Left ventricle myocardium inferior (tissue), 1 donor: ENCODE measurements around the gene JPH3. TPM values are rescaled to one million over a fixed set of nuclear protein-coding genes. Genes with fewer than 3 reads are reported as not detected.

Experiments used
- DNase-seq: peaks from one replicate; pipeline ENCODE4 v3.0.0-alpha.2; 2020
- H3K27ac ChIP-seq: fragments of 200-600 bp; replicated peaks from 2 replicates; pipeline ENCODE4 v1.8.0; 2021
- H3K27me3 ChIP-seq: fragments of 200-600 bp; 2 replicates; pipeline ENCODE4 v1.8.0; 2021; ENCODE audit warnings: low read depth
- H3K36me3 ChIP-seq: fragments of 200-600 bp; 2 replicates; pipeline ENCODE4 v1.8.0; 2021
- H3K4me1 ChIP-seq: fragments of 200-600 bp; 2 replicates; pipeline ENCODE4 v1.8.0; 2021
- H3K4me3 ChIP-seq: fragments of 200-600 bp; 2 replicates; pipeline ENCODE4 v1.8.0; 2021; ENCODE audit warnings: mild to moderate bottlenecking, moderate library complexity
- H3K9me3 ChIP-seq: fragments of 200-600 bp; replicated peaks from 2 replicates; pipeline ENCODE4 v1.8.0; 2021
- CTCF ChIP-seq: fragments of 200-600 bp; IDR thresholded peaks from 2 replicates; pipeline ENCODE4 v1.8.0; 2021; ENCODE audit warnings: antibody characterized with exemption, mild to moderate bottlenecking, borderline replicate concordance
- intact Hi-C: fragments of 100-400 bp; cut with micrococcal nuclease; formaldehyde crosslinking; loops from one replicate; pipeline ENCODE4 v1.11.0; 2022
- total RNA-seq: library from RNA; stranded (reverse); fragmentation: NEBNext Ultra II Directional; extraction: Animal tissue kit (Norgen Biotek cat#: 25700); gene quantifications from one replicate; pipeline ENCODE4 v1.2.1, GENCODE V29; 2021
- donor health status: DM: no; HTN: yes; CAD: no; lungs with severe emphysema.

Gene JPH3
- total RNA-seq, 1 donor from 2014 or later = 0.14 TPM

DNA sequence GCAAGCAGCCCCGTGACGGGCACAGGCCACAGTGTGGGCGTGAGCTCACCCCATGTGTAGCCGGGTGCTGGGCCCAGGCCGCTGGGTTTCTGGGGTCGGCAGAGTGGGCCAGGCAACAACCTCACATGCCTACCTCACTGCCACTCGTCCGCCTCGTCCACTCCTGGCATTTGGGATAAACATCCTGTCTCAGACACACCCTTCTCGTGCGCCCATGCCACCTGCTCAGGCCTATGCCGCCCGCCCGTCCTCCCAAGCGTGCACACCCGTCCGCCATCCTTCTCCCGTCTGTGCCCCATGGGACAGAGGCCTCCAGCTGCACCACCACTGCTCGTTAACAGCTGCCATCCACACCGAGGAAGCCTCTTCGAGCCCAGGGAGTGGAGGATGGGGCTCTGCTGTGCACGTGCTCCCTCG is 99.2 kb downstream of the JPH3 start:
- no peaks in the 10 kb centered on the region for H3K9me3 ChIP-seq
- peaks cover 17% of the 10 kb centered on the region for H3K36me3 ChIP-seq
- intact Hi-C loops = no loop called here
- no peak for DNase-seq
- no peak overlapping the region for H3K4me3 ChIP-seq
- TF ChIP-seq CTCF = no peak
- H3K27me3 ChIP-seq = no peaks in the 10 kb centered on the region
- H3K27ac ChIP-seq = no peak overlapping the region
- H3K4me1 ChIP-seq = peaks cover 6% of the 10 kb centered on the region

GRCh38 chr16:87702325-87702811 is 100.1 kb downstream of the JPH3 start:
- Histone ChIP-seq H3K4me1 (peaks cover 6% of the 10 kb centered on the region), H3K9me3 (no peaks in the 10 kb centered on the region), H3K36me3 (peaks cover 20% of the 10 kb centered on the region), H3K27me3 (no peaks in the 10 kb centered on the region), H3K4me3 (no peak overlapping the region), H3K27ac (no peak overlapping the region)
- TF ChIP-seq CTCF = peak; percentile 51
- no peak for DNase-seq
- intact Hi-C loops = no loop called here

- TF ChIP-seq CTCF = no peak
- H3K27me3 ChIP-seq = no peaks in the 10 kb centered on the region
- no peak overlapping the region for H3K27ac ChIP-seq
- intact Hi-C loops = no loop called here
- no peaks in the 10 kb centered on the region for H3K9me3 ChIP-seq
- peaks cover 27% of the 10 kb centered on the region for H3K36me3 ChIP-seq
- peaks cover 6% of the 10 kb centered on the region for H3K4me1 ChIP-seq
- DNase-seq = no peak
- H3K4me3 ChIP-seq = no peak overlapping the region
These were observed 100.8 kb downstream of the JPH3 start for GRCh38 chr16:87703071-87703470.

DNA sequence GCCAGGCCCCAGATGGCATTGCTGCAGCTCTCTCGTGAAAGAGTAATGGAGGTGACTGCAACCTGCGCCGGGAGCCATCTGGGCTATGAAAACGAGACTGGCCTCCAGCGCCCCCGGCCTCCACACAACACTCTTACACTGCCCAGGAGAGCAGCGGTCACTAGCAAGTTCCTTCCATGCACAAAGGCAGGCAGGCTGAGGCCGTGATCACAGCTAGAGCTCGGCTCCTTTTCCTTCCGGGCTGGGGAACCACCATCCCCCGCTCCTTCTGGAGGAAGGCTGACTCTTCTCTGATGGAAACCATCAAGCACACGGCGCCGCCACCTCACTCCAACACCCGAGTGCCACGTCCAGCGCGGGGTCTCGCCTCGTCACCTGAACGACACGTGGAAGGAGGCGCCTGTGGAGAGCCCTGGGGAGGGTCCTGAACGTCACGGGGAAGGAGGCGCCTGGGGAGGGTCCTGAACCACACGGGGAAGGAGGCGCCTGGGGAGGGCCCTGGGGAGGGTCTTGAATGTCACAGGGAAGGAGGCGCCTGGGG is 101.6 kb downstream of the JPH3 start:
- Histone ChIP-seq H3K27ac (no peak overlapping the region), H3K36me3 (peaks cover 36% of the 10 kb centered on the region), H3K4me3 (no peak overlapping the region), H3K9me3 (no peaks in the 10 kb centered on the region), H3K27me3 (no peaks in the 10 kb centered on the region), H3K4me1 (peaks cover 6% of the 10 kb centered on the region)
- no peak for DNase-seq
- no peak for TF ChIP-seq CTCF
- intact Hi-C loops = no loop called here

GRCh38 chr16:87704754-87705353 is 102.5 kb downstream of the JPH3 start:
- no peak overlapping the region for H3K4me3 ChIP-seq
- H3K36me3 ChIP-seq = peaks cover 45% of the 10 kb centered on the region
- intact Hi-C loops = no loop called here
- H3K4me1 ChIP-seq = peaks cover 6% of the 10 kb centered on the region
- no peaks in the 10 kb centered on the region for H3K9me3 ChIP-seq
- no peak overlapping the region for H3K27ac ChIP-seq
- H3K27me3 ChIP-seq = no peaks in the 10 kb centered on the region
- DNase-seq = no peak
- no peak for TF ChIP-seq CTCF
